Muscle layer of duodenum (tissue), 2 donors: Measurements from ENCODE around the gene CD46.

ENCODE experiments used
- H3K27ac ChIP-seq: one replicate; pipeline ENCODE4 v1.7.0; 2013; ENCODE audit warnings: mild to moderate bottlenecking, low read length
- H3K27me3 ChIP-seq: one replicate; pipeline ENCODE4 v1.7.0; 2013; ENCODE audit warnings: low read depth, mild to moderate bottlenecking, control low read depth, low read length
- H3K36me3 ChIP-seq, 2 donors: one replicate each; pipeline ENCODE4 v1.7.0; 2013; ENCODE audit warnings: low read length in 2 of 2, control low read depth in 1 of 2, mild to moderate bottlenecking in 1 of 2; ENCODE audit not compliant: insufficient read depth in 2 of 2, control insufficient read depth in 1 of 2
- H3K4me1 ChIP-seq, 2 donors: one replicate each; pipeline ENCODE4 v1.7.0; 2013; ENCODE audit warnings: low read length in 2 of 2, mild to moderate bottlenecking in 2 of 2, control low read depth in 1 of 2, moderate library complexity in 1 of 2; ENCODE audit not compliant: insufficient read depth in 2 of 2, control insufficient read depth in 1 of 2
- H3K4me3 ChIP-seq, 2 donors: one replicate each; pipeline ENCODE4 v1.7.0; 2013; ENCODE audit warnings: low read length in 2 of 2, low read depth in 1 of 2, mild to moderate bottlenecking in 1 of 2
- H3K9me3 ChIP-seq, 2 donors: one replicate each; pipeline ENCODE4 v1.7.0; 2013; ENCODE audit warnings: low read length in 2 of 2, control low read depth in 1 of 2, mild to moderate bottlenecking in 1 of 2; ENCODE audit not compliant: control insufficient read depth in 1 of 2
- donor health status: healthy.

CD46 gene

DNA sequence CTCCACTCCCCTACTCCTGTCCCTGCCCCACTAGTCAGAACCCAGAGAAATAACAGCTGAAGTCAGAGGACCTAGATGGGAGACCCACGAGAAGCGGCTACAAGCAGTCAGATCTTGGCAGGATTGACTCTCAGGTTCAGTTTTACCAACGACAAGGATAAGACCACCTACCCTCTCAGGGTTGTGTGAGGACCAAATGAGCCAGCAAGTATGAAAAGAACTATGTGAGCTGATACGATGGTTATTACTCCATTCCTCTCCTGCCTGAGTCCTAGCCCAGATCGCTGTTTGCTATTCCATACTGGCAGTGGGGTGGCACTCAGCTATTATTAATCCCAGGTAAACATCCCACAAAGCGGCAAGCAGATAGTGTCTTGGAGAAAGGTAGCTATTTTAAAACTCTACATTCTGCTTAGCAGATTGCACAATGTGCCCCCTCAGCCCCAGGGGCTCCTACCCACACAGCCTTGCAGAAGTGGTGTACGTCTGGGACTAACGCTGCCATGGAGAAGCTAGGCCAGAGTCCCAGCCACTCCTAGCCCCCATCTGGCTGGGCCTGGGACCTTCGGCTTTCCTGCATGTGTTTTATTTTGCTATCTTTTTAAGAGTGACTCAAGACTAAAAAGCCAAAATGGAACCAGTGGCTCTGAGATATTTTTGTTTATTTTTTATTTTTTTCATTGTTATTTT, 58.9 kb downstream of the CD46 start:
- Histone ChIP-seq H3K27ac (peak overlapping the region; percentile 34), H3K9me3 (no peaks in the 10 kb centered on the region), H3K4me3 (peak overlapping the region in 1 of 2 donors; percentile 21), H3K27me3 (no peaks in the 10 kb centered on the region), H3K36me3 (peaks cover 79 to 83% of the 10 kb centered on the region in 2 donors), H3K4me1 (peaks cover 60 to 98% of the 10 kb centered on the region in 2 donors)

DNA sequence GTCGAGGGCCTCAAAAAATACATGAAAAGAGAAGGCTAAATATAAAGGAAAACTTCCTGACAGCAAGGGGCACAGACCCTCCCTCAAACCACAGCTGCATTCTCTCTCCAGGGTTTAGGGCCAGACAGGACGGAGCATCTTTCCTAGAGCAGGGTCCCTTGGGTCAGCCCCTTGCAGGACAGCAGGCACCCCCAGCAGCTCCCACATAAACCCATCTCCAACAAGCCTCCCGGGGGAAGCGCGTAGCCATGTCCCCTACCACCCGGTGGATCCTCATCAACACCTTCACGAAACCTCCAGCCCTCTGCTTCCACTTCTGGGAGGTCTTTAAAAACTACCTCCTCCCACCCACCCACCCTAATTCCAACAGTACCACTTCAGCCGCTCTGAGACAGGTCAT, 59.5 kb downstream of the CD46 start:
- H3K9me3 ChIP-seq = no peaks in the 10 kb centered on the region
- H3K27me3 ChIP-seq = no peaks in the 10 kb centered on the region
- peaks cover 66 to 98% of the 10 kb centered on the region in 2 donors for H3K4me1 ChIP-seq
- no peak overlapping the region for H3K27ac ChIP-seq
- H3K4me3 ChIP-seq = no peak overlapping the region
- peaks cover 79 to 83% of the 10 kb centered on the region in 2 donors for H3K36me3 ChIP-seq

DNA sequence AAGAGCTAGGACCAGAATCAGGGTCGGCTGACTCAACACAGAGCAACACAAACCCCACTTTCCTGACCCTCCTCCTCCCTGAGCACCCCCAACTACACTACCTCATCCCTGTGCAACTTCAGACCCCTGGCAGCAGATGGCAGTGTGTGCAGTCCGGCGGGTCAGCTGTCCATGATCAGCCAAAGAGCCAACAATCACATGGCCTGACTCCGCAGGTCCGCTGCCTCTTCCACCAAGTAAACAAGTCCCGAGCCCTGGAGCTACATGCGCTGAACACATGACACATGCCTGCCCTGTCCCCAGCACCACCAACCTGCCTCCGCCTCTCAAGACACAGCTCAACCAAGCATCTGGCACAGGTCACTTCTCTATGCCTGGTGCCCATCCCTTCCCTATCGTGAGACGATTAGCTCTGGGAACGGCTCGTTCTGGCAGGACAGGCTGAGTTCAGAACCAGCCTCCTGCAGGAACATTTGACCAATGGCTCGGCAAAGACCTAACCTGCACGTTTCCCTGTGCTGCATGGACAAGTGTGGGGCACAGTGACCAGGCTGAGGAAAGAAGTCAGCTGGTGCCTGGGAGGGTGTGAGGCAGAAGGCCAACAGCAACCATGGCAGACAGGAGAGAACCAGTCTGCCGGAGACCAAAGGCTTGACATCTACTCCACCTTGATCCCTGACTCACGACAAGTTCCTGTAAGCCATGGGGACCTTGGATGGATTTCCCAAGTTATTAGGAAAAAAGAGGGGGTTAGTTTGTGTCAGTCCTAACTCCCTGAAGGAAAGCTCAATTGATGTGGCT, 60.3 kb downstream of the CD46 start:
- H3K4me3 ChIP-seq = peak overlapping the region in 1 of 2 donors; percentile 40
- H3K27me3 ChIP-seq = no peaks in the 10 kb centered on the region
- H3K4me1 ChIP-seq = peaks cover 70 to 99% of the 10 kb centered on the region in 2 donors
- H3K9me3 ChIP-seq = no peaks in the 10 kb centered on the region
- H3K27ac ChIP-seq = peak overlapping the region; percentile 48
- peaks cover 80 to 83% of the 10 kb centered on the region in 2 donors for H3K36me3 ChIP-seq

DNA sequence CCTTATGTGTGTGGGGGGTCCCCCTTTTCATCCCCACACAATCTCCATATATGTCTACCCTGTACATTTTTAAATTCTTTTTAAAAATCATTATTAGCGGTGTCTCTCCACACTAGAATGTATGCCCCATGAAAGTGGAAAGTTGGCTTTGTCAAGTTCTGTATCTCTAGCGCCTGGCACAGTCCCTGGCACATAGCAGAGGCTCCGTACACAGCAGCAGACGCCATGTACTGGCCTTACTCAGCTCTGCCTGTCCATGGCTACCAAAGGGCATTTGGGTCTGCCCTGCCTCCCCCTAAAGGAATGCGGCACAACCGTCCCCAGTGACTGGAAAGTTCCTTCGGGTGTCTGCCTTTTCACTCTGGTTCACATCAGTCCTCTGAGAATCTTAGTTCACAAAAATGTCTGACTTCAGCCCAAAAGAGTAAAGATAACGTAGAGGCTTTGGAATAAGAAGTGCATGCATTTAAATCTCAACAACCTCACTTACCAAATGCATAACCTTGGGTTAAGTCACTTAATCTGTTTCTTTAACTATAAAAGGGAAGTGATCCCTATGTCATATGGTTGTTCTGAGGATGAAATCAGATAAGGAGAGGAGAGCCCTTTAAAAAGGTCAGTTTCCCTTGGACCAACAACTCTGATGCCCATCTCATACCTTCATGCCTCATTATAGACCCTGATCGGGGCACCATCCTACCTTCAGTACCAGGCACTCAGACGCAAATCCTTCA, 61.1 kb downstream of the CD46 start:
- H3K36me3 ChIP-seq = peaks cover 81 to 83% of the 10 kb centered on the region in 2 donors
- H3K9me3 ChIP-seq = no peaks in the 10 kb centered on the region
- H3K4me3 ChIP-seq = peak overlapping the region in 1 of 2 donors; percentile 40
- H3K27me3 ChIP-seq = no peaks in the 10 kb centered on the region
- peaks cover 71 to 99% of the 10 kb centered on the region in 2 donors for H3K4me1 ChIP-seq
- H3K27ac ChIP-seq = peak overlapping the region; percentile 48

DNA sequence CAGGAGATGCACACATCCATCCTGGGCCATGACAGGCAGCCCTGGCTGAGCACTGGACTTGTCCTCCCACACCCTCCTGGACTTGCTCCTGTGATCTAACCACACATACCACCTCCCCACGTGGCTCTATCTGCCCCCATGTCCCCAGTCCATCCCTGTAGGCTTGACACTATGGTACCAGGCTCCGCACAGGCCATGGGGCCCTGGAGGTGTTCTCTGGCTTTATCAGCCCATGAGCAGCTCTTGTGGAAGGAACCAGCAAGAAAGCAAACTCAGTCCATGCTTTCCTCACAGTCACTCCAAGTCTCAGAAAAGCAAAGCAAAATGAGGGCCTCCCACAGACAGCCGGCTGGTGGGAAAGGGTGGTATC, 61.6 kb downstream of the CD46 start:
- H3K4me3 ChIP-seq = peak overlapping the region in 1 of 2 donors; percentile 27
- H3K9me3 ChIP-seq = no peaks in the 10 kb centered on the region
- H3K4me1 ChIP-seq = peaks cover 66 to 97% of the 10 kb centered on the region in 2 donors
- peak overlapping the region; percentile 48 for H3K27ac ChIP-seq
- no peaks in the 10 kb centered on the region for H3K27me3 ChIP-seq
- peaks cover 77 to 80% of the 10 kb centered on the region in 2 donors for H3K36me3 ChIP-seq

DNA sequence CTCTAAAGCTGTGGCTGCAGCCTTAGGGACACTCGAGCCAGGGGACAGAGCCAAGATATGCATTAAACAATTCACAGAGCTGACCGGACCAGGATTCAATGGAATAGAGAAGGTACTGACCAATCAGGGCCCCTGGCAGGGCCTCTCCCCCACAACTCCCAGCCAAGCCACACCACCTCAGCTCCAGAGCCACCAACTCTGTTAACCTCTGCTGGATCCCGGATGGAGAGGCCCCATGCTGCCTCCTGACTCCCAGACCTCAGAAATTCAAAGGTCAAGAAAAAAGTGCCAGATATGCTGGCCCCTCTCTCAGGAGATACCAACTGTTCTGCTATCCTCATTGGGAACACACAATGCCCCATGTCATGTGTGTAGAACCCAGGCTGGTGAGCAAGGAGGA, 62.1 kb downstream of the CD46 start:
- peaks cover 77 to 80% of the 10 kb centered on the region in 2 donors for H3K36me3 ChIP-seq
- no peaks in the 10 kb centered on the region for H3K27me3 ChIP-seq
- peaks cover 63 to 97% of the 10 kb centered on the region in 2 donors for H3K4me1 ChIP-seq
- H3K4me3 ChIP-seq = peak overlapping the region in 1 of 2 donors; percentile 27
- no peaks in the 10 kb centered on the region for H3K9me3 ChIP-seq
- peak overlapping the region; percentile 4 for H3K27ac ChIP-seq

DNA sequence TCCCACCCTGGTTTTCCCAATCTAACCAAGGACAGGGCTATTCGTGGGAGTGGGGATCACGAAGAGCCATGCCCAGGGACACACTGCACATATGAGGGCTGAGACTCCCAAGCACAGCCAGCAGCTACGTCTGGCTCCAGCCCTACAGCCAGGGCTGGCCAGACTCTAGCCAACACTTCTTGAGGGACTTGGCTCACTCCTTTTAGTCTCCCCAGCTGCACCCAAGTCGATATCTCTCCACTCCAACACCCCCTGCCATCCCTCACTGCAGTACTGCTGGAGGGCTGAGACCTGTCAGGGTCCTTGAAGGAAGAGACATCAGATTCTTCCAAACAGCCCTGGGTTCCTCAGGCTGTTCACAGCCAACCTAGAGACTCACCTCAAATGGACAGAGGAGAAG, 62.6 kb downstream of the CD46 start:
- Histone ChIP-seq H3K9me3 (no peaks in the 10 kb centered on the region), H3K4me1 (peaks cover 62 to 97% of the 10 kb centered on the region in 2 donors), H3K4me3 (peak overlapping the region in 1 of 2 donors; percentile 27), H3K27ac (no peak overlapping the region), H3K27me3 (no peaks in the 10 kb centered on the region), H3K36me3 (peaks cover 77 to 80% of the 10 kb centered on the region in 2 donors)

DNA sequence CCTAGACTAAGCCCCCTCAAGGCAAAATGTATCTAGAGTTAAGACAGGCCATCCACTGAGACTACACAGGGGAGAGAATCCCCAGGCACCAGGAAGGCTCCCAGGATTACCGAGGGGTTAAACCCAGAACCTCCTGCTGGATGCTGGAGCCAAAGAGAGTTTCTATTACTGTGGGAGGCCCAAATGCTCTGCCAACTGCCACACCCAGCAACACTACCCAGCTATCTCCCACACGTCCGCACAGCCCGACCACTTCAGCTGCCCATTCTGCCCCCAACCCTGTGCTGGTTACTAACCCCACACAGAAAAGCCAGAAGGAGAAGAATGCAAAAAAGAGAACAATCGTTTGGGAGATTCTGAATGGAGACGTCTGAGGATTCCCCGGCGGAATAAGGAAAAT, 63.6 kb downstream of the CD46 start:
- Histone ChIP-seq H3K9me3 (no peaks in the 10 kb centered on the region), H3K27me3 (no peaks in the 10 kb centered on the region), H3K4me1 (peaks cover 65 to 97% of the 10 kb centered on the region in 2 donors), H3K27ac (peak overlapping the region; percentile 36), H3K4me3 (peak overlapping the region in 1 of 2 donors; percentile 13), H3K36me3 (peaks cover 73 to 74% of the 10 kb centered on the region in 2 donors)

DNA sequence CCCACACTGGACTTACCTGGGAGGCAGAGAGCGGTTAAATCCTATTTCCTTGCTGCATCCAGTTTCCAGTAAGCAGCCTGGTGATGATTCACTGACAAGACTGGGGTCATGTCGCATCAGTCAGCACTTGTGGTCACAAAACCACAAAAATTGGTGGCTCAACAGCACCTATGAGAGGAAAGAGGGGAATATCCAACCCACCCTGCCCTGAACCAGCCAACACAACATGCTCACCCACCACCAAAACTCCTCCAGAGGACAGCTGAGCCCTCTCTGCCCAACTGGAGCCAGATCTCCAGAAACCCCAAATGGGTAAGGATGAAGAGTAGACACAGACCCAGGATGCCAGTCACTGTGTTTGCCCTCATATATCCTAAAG, 64.0 kb downstream of the CD46 start:
- Histone ChIP-seq H3K36me3 (peaks cover 70% of the 10 kb centered on the region in 2 donors), H3K4me1 (peaks cover 61 to 95% of the 10 kb centered on the region in 2 donors), H3K9me3 (no peaks in the 10 kb centered on the region), H3K27me3 (no peaks in the 10 kb centered on the region), H3K4me3 (peak overlapping the region in 1 of 2 donors; percentile 13), H3K27ac (peak overlapping the region; percentile 70)

DNA sequence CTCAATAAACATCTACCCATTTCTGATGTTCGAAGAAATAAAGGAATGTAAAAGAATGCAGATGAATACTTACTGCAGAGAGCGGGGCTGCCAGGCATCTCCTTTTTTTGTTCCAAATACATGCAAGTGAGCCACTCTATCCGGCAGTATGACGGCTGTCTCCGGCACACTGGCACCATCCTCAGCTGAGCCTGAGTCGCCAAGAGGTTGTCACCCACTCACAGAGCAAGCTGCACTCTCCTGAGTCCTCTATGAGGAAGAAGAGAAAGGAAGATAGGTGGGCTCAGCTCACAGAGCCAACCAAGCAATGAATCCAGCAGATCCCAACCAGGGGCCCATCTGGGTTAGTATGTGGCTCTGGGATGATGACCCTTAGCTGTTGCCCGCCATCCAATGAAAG, 65.3 kb downstream of the CD46 start:
- Histone ChIP-seq H3K27ac (peak overlapping the region; percentile 37), H3K4me3 (peak overlapping the region in 1 of 2 donors; percentile 41), H3K36me3 (peaks cover 67 to 68% of the 10 kb centered on the region in 2 donors), H3K27me3 (no peaks in the 10 kb centered on the region), H3K9me3 (no peaks in the 10 kb centered on the region), H3K4me1 (peaks cover 56 to 88% of the 10 kb centered on the region in 2 donors)
